ENCODE measurements around the gene FAM124A. TPM values are rescaled to one million over a fixed set of nuclear protein-coding genes. Genes with fewer than 3 reads are reported as not detected.

FAM124A gene
- total RNA-seq, 2 experiments from 2014 or later = 0.44 TPM; not detected in 1

- intact Hi-C loops (cut with micrococcal nuclease; ENCODE audit: unreplicated experiment) = no loop called here
- Histone ChIP-seq H3K36me3 (ENCODE audit: insufficient read depth, low read length) (no peaks in the 10 kb centered on the region), H3K9me2 (ENCODE audit: insufficient read depth, low read length) (no peaks in the 10 kb centered on the region), H4K20me1 (ENCODE audit: insufficient read depth, low read length) (no peaks in the 10 kb centered on the region), H3K79me2 (ENCODE audit: insufficient read depth, low read depth, low read length) (no peaks in the 10 kb centered on the region), H3K9me3 (ENCODE audit: low read length) (no peaks in the 10 kb centered on the region), H3K4me1 (ENCODE audit: insufficient read depth, low read length, poor library complexity, severe bottlenecking) (no peaks in the 10 kb centered on the region), H2AFZ (ENCODE audit: low read length) (no peak overlapping the region), H3K4me3 (ENCODE audit: low read depth, low read length, poor library complexity, severe bottlenecking) (no peak overlapping the region), H3K27ac (ENCODE audit: low read depth, low read length, poor library complexity, severe bottlenecking) (no peak overlapping the region), H3K4me2 (ENCODE audit: low read length) (no peak overlapping the region)
- no peak for DNase-seq (ENCODE audit: low spot score)
- CTCF ChIA-PET (ENCODE audit: unreplicated experiment) = no interaction called here
- POLR2A ChIA-PET = no interaction called here
- TF ChIP-seq EZH2phosphoT487 (IDR thresholded peaks at IDR 0.05; ENCODE audit: borderline replicate concordance, low read depth, low read length) (no peak), CTCF (conservative IDR thresholded peaks at IDR 0.05; ENCODE audit: low read length) (no peak)
- no TSS peak for BruUV-seq (replicated peaks)
These were observed 54.4 kb downstream of the FAM124A start for GRCh38 chr13:51276636-51277035.

GRCh38 chr13:51277928-51278327, 55.7 kb downstream of the FAM124A start:
- H3K9me3 ChIP-seq (ENCODE audit: low read length) = no peaks in the 10 kb centered on the region
- TF ChIP-seq EZH2phosphoT487 (IDR thresholded peaks at IDR 0.05; ENCODE audit: borderline replicate concordance, low read depth, low read length) (no peak), CTCF (conservative IDR thresholded peaks at IDR 0.05; ENCODE audit: low read length) (no peak)
- no peaks in the 10 kb centered on the region for H3K9me2 ChIP-seq (ENCODE audit: insufficient read depth, low read length)
- POLR2A ChIA-PET = no interaction called here
- intact Hi-C loops (cut with micrococcal nuclease; ENCODE audit: unreplicated experiment) = no loop called here
- H3K4me3 ChIP-seq (ENCODE audit: low read depth, low read length, poor library complexity, severe bottlenecking) = no peak overlapping the region
- no peaks in the 10 kb centered on the region for H3K36me3 ChIP-seq (ENCODE audit: insufficient read depth, low read length)
- no peaks in the 10 kb centered on the region for H3K79me2 ChIP-seq (ENCODE audit: insufficient read depth, low read depth, low read length)
- no peak overlapping the region for H2AFZ ChIP-seq (ENCODE audit: low read length)
- H3K27ac ChIP-seq (ENCODE audit: low read depth, low read length, poor library complexity, severe bottlenecking) = no peak overlapping the region
- H4K20me1 ChIP-seq (ENCODE audit: insufficient read depth, low read length) = no peaks in the 10 kb centered on the region
- BruUV-seq (replicated peaks) = no TSS peak
- no peaks in the 10 kb centered on the region for H3K4me1 ChIP-seq (ENCODE audit: insufficient read depth, low read length, poor library complexity, severe bottlenecking)
- CTCF ChIA-PET (ENCODE audit: unreplicated experiment) = no interaction called here
- no peak overlapping the region for H3K4me2 ChIP-seq (ENCODE audit: low read length)
- DNase-seq (ENCODE audit: low spot score) = no peak

GRCh38 chr13:51278426-51279130, 56.4 kb downstream of the FAM124A start:
- no peaks in the 10 kb centered on the region for H3K36me3 ChIP-seq (ENCODE audit: insufficient read depth, low read length)
- no peaks in the 10 kb centered on the region for H3K79me2 ChIP-seq (ENCODE audit: insufficient read depth, low read depth, low read length)
- no peak for DNase-seq (ENCODE audit: low spot score)
- H3K4me2 ChIP-seq (ENCODE audit: low read length) = no peak overlapping the region
- ChIA-PET POLR2A (no interaction called here), CTCF (ENCODE audit: unreplicated experiment) (no interaction called here)
- H3K4me1 ChIP-seq (ENCODE audit: insufficient read depth, low read length, poor library complexity, severe bottlenecking) = no peaks in the 10 kb centered on the region
- no peak overlapping the region for H3K4me3 ChIP-seq (ENCODE audit: low read depth, low read length, poor library complexity, severe bottlenecking)
- no TSS peak for BruUV-seq (replicated peaks)
- no peaks in the 10 kb centered on the region for H4K20me1 ChIP-seq (ENCODE audit: insufficient read depth, low read length)
- H3K27ac ChIP-seq (ENCODE audit: low read depth, low read length, poor library complexity, severe bottlenecking) = no peak overlapping the region
- TF ChIP-seq EZH2phosphoT487 (IDR thresholded peaks at IDR 0.05; ENCODE audit: borderline replicate concordance, low read depth, low read length) (no peak), CTCF (conservative IDR thresholded peaks at IDR 0.05; ENCODE audit: low read length) (no peak)
- no peak overlapping the region for H2AFZ ChIP-seq (ENCODE audit: low read length)
- H3K9me2 ChIP-seq (ENCODE audit: insufficient read depth, low read length) = no peaks in the 10 kb centered on the region
- H3K9me3 ChIP-seq (ENCODE audit: low read length) = no peaks in the 10 kb centered on the region
- intact Hi-C loops (cut with micrococcal nuclease; ENCODE audit: unreplicated experiment) = no loop called here

All from OCI-LY7 (cell line).